MV-4-11 (cell line): ENCODE results near the gene RNF167.

ENCODE experiments used
- DNase-seq: peaks from one replicate; lab custom pipeline; 2025; lab: John Stamatoyannopoulos, UW

Gene RNF167

DNA sequence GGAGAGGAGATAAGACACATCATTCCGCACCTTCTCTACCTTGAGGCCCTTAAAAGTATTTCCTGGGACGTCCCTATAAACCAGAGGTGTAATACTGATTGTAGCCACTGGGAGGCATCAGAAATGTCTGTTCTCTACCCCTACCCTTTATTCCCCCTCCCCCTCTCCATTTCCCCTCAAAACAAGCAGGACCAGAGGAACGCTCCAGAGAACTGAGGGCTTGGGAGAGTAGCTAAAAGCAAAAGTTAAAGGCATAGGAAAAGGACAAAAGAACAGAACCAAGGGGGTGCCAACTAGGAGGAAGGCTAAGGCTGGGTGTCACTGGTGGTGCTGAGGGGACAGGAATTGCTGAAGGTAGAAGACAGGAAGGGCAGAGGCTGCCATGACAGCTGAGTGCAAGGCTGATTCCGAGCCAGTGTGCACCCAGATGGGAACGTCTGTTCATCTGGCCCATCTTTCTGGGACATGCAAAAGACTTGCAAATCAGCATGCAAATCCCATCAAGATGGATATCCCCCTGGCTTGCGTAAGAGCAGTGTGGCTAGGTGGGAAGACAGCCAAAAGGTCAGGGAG is 40.7 kb downstream of the RNF167 start:
- DNase-seq: peak; percentile 8

DNA sequence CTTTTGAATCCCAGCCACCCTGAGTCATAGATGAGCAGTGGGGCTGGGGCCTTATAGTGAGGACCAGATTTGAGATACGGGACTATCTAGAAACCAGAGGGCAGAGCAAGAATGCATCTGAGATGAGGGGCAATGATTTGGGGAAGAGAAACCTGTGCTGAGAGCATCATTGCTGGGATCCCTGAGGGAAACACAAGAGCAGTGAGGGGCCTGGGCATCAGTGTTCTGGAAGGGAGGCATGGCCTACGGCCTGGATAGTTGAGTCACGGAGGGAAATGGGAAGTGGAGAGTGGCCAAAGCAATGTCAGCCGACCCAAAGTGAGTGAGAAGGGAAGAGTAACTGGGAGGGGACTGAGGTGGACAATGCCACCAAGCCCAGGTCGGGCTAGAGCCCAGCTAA is 42.2 kb downstream of the RNF167 start:
- no peak for DNase-seq

DNA sequence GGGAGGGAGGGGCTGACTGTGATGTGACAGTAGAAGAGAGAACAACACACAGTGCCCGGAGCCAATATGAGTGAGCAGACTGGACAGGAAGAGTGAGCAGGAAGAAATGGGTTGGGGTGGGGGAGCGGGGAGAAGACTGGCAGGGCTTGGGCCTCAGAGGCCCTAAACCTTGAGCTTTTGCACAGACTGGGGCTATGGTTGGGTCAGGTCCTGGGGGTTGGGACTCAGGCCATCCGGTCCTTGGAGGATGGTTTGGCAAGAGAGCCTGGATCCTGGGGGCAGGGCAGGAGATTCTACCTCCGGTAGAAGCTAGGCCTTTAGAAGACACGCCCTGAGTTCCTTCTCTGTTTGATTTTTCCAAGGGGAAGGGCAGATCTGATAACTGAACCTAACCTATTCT is 46.3 kb downstream of the RNF167 start:
- no peak for DNase-seq

DNA sequence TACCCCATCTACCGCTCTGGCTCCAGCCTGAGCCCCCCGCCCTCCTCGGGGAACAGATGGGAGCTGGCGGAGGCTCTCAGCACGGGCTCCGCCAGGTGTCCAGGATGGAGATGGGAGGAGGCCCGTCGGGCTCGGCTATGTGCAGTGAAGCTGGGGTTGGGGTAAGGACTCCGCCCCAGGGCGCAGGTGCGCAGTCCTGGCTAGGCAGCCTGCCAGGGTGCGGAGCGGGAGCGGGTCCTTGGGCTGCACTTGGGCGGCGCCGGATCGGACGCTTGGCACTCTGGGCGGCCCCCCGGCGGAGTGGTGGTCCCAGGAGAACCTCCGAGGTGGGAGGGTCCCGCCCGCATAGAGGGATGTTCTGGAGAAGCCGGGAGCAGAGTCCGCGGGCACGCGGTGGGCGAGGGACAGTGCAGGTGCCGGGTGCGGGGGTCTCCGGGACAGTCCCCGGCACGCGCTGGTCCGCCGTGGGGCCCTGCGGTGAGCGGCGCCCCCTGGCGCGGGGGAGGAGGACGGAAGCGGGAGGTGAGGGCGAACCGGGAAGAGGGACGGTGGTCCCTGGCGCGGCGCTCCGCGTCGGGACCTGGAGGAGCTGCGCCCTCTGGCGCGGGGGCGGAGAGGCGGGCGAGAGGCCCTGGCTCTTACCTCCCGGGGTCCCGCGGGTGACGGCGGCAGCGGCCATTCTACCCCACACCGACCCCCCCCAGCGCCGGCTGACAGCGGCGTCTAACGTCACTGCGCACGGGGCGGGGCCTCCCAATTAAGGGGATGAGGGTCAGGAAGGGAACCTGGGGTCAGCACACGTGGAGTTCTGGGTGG is 47.1 kb downstream of the RNF167 start, which contains the start of gene CAMTA2:
Gene CAMTA2, minus strand, starts transcription at position 725 of the 816 bp plus-strand sequence. CDS start 1,453 bp downstream, outside the sequence.
- peak; percentile 71 for DNase-seq

DNA sequence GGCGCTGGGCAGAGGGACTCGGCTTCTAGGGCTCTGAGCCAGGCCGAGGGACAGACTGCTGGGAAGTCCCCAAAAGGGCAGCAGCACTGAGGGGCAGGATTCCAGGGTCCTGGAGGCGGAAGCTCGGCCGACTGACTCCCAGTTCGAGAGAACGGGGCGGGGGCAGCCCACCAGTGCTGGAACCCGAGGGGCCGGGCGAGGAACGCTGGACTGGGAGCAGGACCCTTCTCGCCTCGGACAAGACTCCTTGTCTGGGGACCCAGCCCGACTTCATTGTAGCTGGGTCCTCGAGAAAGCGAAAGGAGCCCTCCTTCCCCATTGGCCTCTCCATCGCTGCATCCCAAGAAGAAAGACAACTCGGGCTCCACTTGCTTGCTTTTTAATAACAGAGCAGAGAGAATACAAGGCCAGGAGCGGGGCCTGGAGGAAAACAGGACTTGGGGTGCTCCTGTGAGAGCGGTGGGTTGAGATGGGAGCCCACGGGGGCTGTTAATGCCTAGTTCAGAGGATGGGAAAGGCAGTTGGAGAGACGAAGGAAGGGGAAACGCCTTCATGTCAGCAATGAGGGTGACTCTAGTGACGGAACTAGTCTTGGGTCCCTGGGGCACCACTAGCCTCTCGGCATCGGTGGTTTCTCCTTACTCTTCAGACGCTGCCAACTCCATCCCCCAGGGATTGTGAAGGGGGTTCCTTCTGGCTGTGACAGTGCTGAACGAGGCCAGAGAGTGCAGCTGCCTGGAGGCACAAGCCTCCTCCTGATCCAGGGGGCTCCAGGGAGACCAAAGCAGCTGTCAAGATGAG is 47.9 kb downstream of the RNF167 start:
- DNase-seq: no peak

DNA sequence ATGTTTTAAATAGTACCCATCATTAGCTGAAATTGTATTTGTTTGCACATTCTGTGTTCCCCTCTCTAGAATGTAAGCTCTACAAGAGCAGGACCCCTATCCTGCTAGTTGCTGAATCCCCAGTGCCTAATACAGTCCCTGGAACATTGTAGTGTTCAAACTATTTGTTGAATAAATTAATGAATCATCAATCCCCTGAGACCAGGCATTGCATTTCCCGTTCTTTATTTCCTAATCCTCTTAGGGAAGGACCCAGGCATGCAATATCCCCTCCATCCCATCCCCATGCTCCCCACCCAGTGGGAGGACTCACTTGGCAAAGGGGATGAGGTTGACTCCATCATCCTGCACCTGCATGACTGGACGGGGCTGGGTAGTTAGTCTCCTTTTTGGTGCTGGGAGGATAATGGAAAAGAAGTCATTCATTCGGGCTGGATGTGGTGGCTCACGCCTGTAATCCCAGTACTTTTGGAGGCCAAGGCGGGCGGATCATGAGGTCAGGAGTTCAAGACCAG is 54.1 kb downstream of the RNF167 start:
- DNase-seq: no peak
